ENCODE results near the gene NIT2. TPM values are rescaled to one million over a fixed set of nuclear protein-coding genes. Genes with fewer than 3 reads are reported as not detected.

NIT2 gene
- total and polyA plus RNA-seq, 2 of the 4 experiments (the other 2 are of a cell fraction), result 12.4 to 27.1 TPM

GRCh38 chr3:100306695-100307094, 27.9 kb upstream of the NIT2 start:
- CTCF ChIA-PET, result no interaction called here
- ATAC-seq (ENCODE audit: low read depth) (no peak), DNase-seq (no peak)
- H2BK5ac ChIP-seq (ENCODE audit: low read depth, low read length, poor library complexity, severe bottlenecking), result no peak overlapping the region
- H3K9ac ChIP-seq (ENCODE audit: low read depth, low read length), result no peak overlapping the region
- no peaks in the 10 kb centered on the region for H3K9me1 ChIP-seq (ENCODE audit: insufficient read depth, low read length)
- intact Hi-C loops (cut with micrococcal nuclease) (no loop called here), dilution Hi-C loops (cut with HindIII; ENCODE audit: low sequenced_read_pairs, unreplicated experiment) (no loop called here), in situ Hi-C loops (cut with MboI; ENCODE audit: low sequenced_read_pairs) (no loop called here)
- H3K4me3 ChIP-seq (ENCODE audit: insufficient read depth, low read depth, low read length), result no peak overlapping the region
- H3K4me2 ChIP-seq (ENCODE audit: low read depth, low read length), result no peak overlapping the region
- H3K4ac ChIP-seq (ENCODE audit: low read depth, low read length), result no peak overlapping the region
- no peak overlapping the region for H3K14ac ChIP-seq (replicated peaks; ENCODE audit: low read depth, low read length)
- no peak overlapping the region for H2AK9ac ChIP-seq (replicated peaks; ENCODE audit: low read depth, low read length, poor library complexity)
- no peak overlapping the region for H4K8ac ChIP-seq (ENCODE audit: low read depth in 2 of 2, low read length in 2 of 2)
- no peak overlapping the region for H2BK120ac ChIP-seq (ENCODE audit: low read depth, low read length)
- H3K4me1 ChIP-seq (ENCODE audit: control insufficient read depth, insufficient read depth, low read length), result peaks cover 6% of the 10 kb centered on the region; the same call in 1 of the 2 replicates
- no peak for TF ChIP-seq BHLHE40 (IDR thresholded peaks at IDR 0.05; ENCODE audit: low read depth, low read length)
- no peak for TF ChIP-seq NFE2L2 (IDR thresholded peaks at IDR 0.05; ENCODE audit: low read depth, low read length)
- no peak for TF ChIP-seq RCOR1 (IDR thresholded peaks at IDR 0.05; ENCODE audit: insufficient replicate concordance, low read length)
- TF ChIP-seq RFX5 (IDR thresholded peaks at IDR 0.05; ENCODE audit: low read depth, low read length), result no peak
- no peak for TF ChIP-seq CEBPB (IDR thresholded peaks at IDR 0.05; ENCODE audit: low read depth, low read length)
- no peak for TF ChIP-seq POLR2A (IDR thresholded peaks at IDR 0.05; ENCODE audit: low read depth, low read length)
- no peak for TF ChIP-seq FOS (IDR thresholded peaks at IDR 0.05; ENCODE audit: low read depth, low read length)
- TF ChIP-seq CHD1 (IDR thresholded peaks at IDR 0.05; ENCODE audit: low read depth, low read length), result no peak
- TF ChIP-seq CTCF (conservative IDR thresholded peaks at IDR 0.05; ENCODE audit: low read depth, low read length), result no peak
- TF ChIP-seq ELK1 (IDR thresholded peaks at IDR 0.05; ENCODE audit: borderline replicate concordance, low read depth, low read length), result no peak
- no peak for TF ChIP-seq MAZ (IDR thresholded peaks at IDR 0.05; ENCODE audit: borderline replicate concordance, low read depth, low read length)
- TF ChIP-seq MAFK (IDR thresholded peaks at IDR 0.05; ENCODE audit: low read depth, low read length), result no peak
- no peak for TF ChIP-seq USF2 (IDR thresholded peaks at IDR 0.05; ENCODE audit: low read depth, low read length)
- no peak for TF ChIP-seq RAD21 (IDR thresholded peaks at IDR 0.05; ENCODE audit: low read length)
- no peak for TF ChIP-seq MXI1 (IDR thresholded peaks at IDR 0.05; ENCODE audit: borderline replicate concordance, low read depth, low read length)
- no peak overlapping the region for H3K18ac ChIP-seq (ENCODE audit: low read depth, low read length)
- WGBS, 2 experiments (ENCODE audit: extremely low coverage in 2 of 2, insufficient read length in 1 of 2), result no CpG with 5 or more reads among the region's 1 CpG
- POLR2A ChIA-PET (ENCODE audit: unreplicated experiment), result no interaction called here
- no peak overlapping the region for H4K5ac ChIP-seq (ENCODE audit: low read depth, low read length)
- H3K79me1 ChIP-seq (ENCODE audit: low read depth in 1 of 2, low read length in 2 of 2), result peaks cover 0 to 15% of the 10 kb centered on the region in 2 experiments; a peak in 3 of 4 replicates
- no peak overlapping the region for H3K27ac ChIP-seq (ENCODE audit: insufficient read depth, low read length)
- no peaks in the 10 kb centered on the region; the same call in 1 of the 2 replicates for H4K20me1 ChIP-seq (ENCODE audit: insufficient read depth, low read length)
- H3K27me3 ChIP-seq (ENCODE audit: control insufficient read depth, insufficient read depth, low read length), result no peaks in the 10 kb centered on the region
- no peak overlapping the region for H3K23ac ChIP-seq (ENCODE audit: low read depth, low read length)
- no peak overlapping the region for H4K91ac ChIP-seq (ENCODE audit: insufficient read depth, low read depth, low read length)
- H3K56ac ChIP-seq (ENCODE audit: extremely low read depth, insufficient read depth, low read length), result no peak overlapping the region
- no TSS peak for BruUV-seq (replicated peaks)
- H3K9me3 ChIP-seq (ENCODE audit: control insufficient read depth, insufficient read depth, low read length), result no peaks in the 10 kb centered on the region
- H3K36me3 ChIP-seq (ENCODE audit: control insufficient read depth, insufficient read depth, low read length), result peaks cover 20% of the 10 kb centered on the region
- no peak overlapping the region for H2BK15ac ChIP-seq (ENCODE audit: low read depth, low read length)
- H2AK5ac ChIP-seq (ENCODE audit: low read depth, low read length), result no peak overlapping the region
- no peak overlapping the region for H2AFZ ChIP-seq (replicated peaks; ENCODE audit: low read length, poor library complexity)
- H2BK20ac ChIP-seq (ENCODE audit: low read depth, low read length), result no peak overlapping the region
